CD14-positive monocyte (primary cell): ENCODE data around the gene ANKEF1. TPM values are rescaled to one million over a fixed set of nuclear protein-coding genes. Genes with fewer than 3 reads are reported as not detected.
"Not testable (repeated sequence)": the region's sequence is repeated elsewhere in the genome, so short reads cannot be mapped to it uniquely, and the experiment has no call there.

Experiments
- DNase-seq, 3 donors: peaks; one replicate each; pipeline ENCODE4 v3.0.0-alpha.2; 2011 to 2022
- H2AFZ ChIP-seq: 2 replicates; pipeline ENCODE4 v1.6.0; 2012; ENCODE audit warnings: mild to moderate bottlenecking, low read depth, low read length, inconsistent platforms; ENCODE audit not compliant: insufficient read depth, poor library complexity, severe bottlenecking
- H3K27ac ChIP-seq, 2 donors: 1 replicate in 1 of 2; 2 replicates in 1 of 2; pipeline ENCODE4 v1.5.1; 2012 to 2013; ENCODE audit warnings: low read length in 2 of 2, control low read depth in 1 of 2, inconsistent platforms in 1 of 2, low read depth in 1 of 2, mild to moderate bottlenecking in 1 of 2
- H3K27me3 ChIP-seq, 2 donors: one replicate each; pipeline versions ENCODE4 v1.6.0 to v1.6.1; 2011 to 2013; ENCODE audit warnings: low read length in 2 of 2; ENCODE audit not compliant: control insufficient read depth in 2 of 2, insufficient read depth in 2 of 2
- H3K36me3 ChIP-seq, 2 donors: replicated peaks in 1 of 2; 1 replicate in 1 of 2; 2 replicates in 1 of 2; pipeline versions ENCODE4 v1.5.1 to v1.6.1; 2012 to 2013; ENCODE audit warnings: low read length in 2 of 2, control low read depth in 1 of 2, inconsistent platforms in 1 of 2, mild to moderate bottlenecking in 1 of 2; ENCODE audit not compliant: insufficient read depth in 2 of 2, control insufficient read depth in 1 of 2
- H3K4me1 ChIP-seq, 2 donors: 1 replicate in 1 of 2; 2 replicates in 1 of 2; pipeline versions ENCODE4 v1.5.1 to v1.6.1; 2012 to 2013; ENCODE audit warnings: low read length in 2 of 2, control low read depth in 1 of 2, inconsistent platforms in 1 of 2, mild to moderate bottlenecking in 1 of 2, moderate library complexity in 1 of 2; ENCODE audit not compliant: insufficient read depth in 2 of 2, control insufficient read depth in 1 of 2
- H3K4me2 ChIP-seq: replicated peaks from 2 replicates; pipeline ENCODE3; 2012; ENCODE audit warnings: low read length, moderate library complexity, mild to moderate bottlenecking; ENCODE audit not compliant: poor library complexity, severe bottlenecking; ENCODE audit errors: extremely low read depth
- H3K4me3 ChIP-seq, 3 experiments: fragments of 200-600 bp in 1 of 3; sonication (generic) in 1 of 3; replicated peaks in 1 of 3; 1 replicate in 2 of 3; 2 replicates in 1 of 3; pipeline ENCODE4 v1.5.1; 2011 to 2013; ENCODE audit warnings: low read length in 3 of 3, mild to moderate bottlenecking in 3 of 3, control low read depth in 2 of 3, low read depth in 2 of 3, inconsistent platforms in 1 of 3, moderate library complexity in 1 of 3
- H3K79me2 ChIP-seq: 2 replicates; pipeline ENCODE4 v1.6.0; 2012; ENCODE audit warnings: mild to moderate bottlenecking, control low read depth, inconsistent platforms, low read length, moderate library complexity; ENCODE audit not compliant: insufficient read depth
- H3K9ac ChIP-seq: 2 replicates; pipeline ENCODE4 v1.6.0; 2017; ENCODE audit warnings: low read length, mild to moderate bottlenecking; ENCODE audit not compliant: insufficient read depth, poor library complexity, severe bottlenecking
- H3K9me3 ChIP-seq, 2 donors: replicated peaks in 1 of 2; 1 replicate in 1 of 2; 2 replicates in 1 of 2; pipeline versions ENCODE4 v1.5.1 to v1.6.1; 2012 to 2013; ENCODE audit warnings: low read length in 2 of 2, control low read depth in 1 of 2; ENCODE audit not compliant: control insufficient read depth in 1 of 2, insufficient read depth in 1 of 2
- H4K20me1 ChIP-seq: 2 replicates; pipeline ENCODE4 v1.6.0; 2012; ENCODE audit warnings: mild to moderate bottlenecking, low read length, control low read depth, moderate library complexity; ENCODE audit not compliant: insufficient read depth
- H3K27ac Mint-ChIP-seq, 7 donors: one replicate each; pipeline ENCODE4 v1.8.0; 2020; ENCODE audit warnings: mild to moderate bottlenecking in 7 of 7, mixed read lengths in 7 of 7, moderate library complexity in 6 of 7, inconsistent platforms in 2 of 7
- H3K27me3 Mint-ChIP-seq, 3 donors: one replicate each; pipeline ENCODE4 v1.8.0; 2021 to 2022; ENCODE audit warnings: low read depth in 3 of 3, mild to moderate bottlenecking in 3 of 3, mixed read lengths in 3 of 3, moderate library complexity in 3 of 3, inconsistent platforms in 1 of 3
- H3K36me3 Mint-ChIP-seq, 2 donors: one replicate each; pipeline ENCODE4 v1.8.0; 2020; ENCODE audit warnings: mixed read lengths in 2 of 2, inconsistent platforms in 1 of 2, mild to moderate bottlenecking in 1 of 2
- H3K4me1 Mint-ChIP-seq: one replicate; pipeline ENCODE4 v1.8.0; 2020; ENCODE audit warnings: mild to moderate bottlenecking, mixed read lengths
- H3K4me3 Mint-ChIP-seq, 2 donors: one replicate each; pipeline ENCODE4 v1.8.0; 2020; ENCODE audit warnings: mild to moderate bottlenecking in 2 of 2, mixed read lengths in 2 of 2, moderate library complexity in 1 of 2
- H3K9me3 Mint-ChIP-seq, 7 donors: one replicate each; pipeline ENCODE4 v1.8.0; 2020 to 2022; ENCODE audit warnings: mixed read lengths in 7 of 7, mild to moderate bottlenecking in 6 of 7, moderate library complexity in 6 of 7, inconsistent platforms in 2 of 7
- CTCF ChIP-seq: fragments of 200-600 bp; IDR thresholded peaks from one replicate; pipeline ENCODE4 v1.8.0; 2022; ENCODE audit warnings: antibody characterized with exemption, mild to moderate bottlenecking
- WGBS: methylation state at CpG from one replicate; pipeline ENCODE4 v1.1.5; 2013; ENCODE audit warnings: missing lambda C conversion rate; ENCODE audit not compliant: insufficient coverage; 5-methylcytosine and 5-hydroxymethylcytosine counted together
- intact Hi-C, 2 donors: fragments of 100-400 bp; cut with micrococcal nuclease; formaldehyde crosslinking; loops; one replicate each; pipeline versions ENCODE4 v1.15.0 to v1.15.1; 2023
- polyA plus RNA-seq, 3 donors: library from polyadenylated mRNA; depleted of rRNA in 1 of 3; unstranded in 2 of 3; stranded (reverse) in 1 of 3; fragments of 300-500 nt in 2 of 3; fragments of >200 nt in 1 of 3; fragmentation: Illumina TruSeq in 2 of 3; gene quantifications; 1 replicate in 2 of 3; 2 replicates in 1 of 3; pipeline ENCODE4 v1.2.3, GENCODE V29; 2012 to 2021

Gene ANKEF1
- polyA plus RNA-seq, 3 donors, result 0.03 to 0.15 (median 0.10) TPM

GRCh38 chr20:10022625-10023024 is 12.2 kb upstream of the ANKEF1 start:
- H3K9me3 Mint-ChIP-seq, result peaks cover 0 to 2% (median 0%) of the 10 kb centered on the region in 7 donors
- intact Hi-C loops, result no loop called here
- Histone ChIP-seq H3K79me2 (no peaks in the 10 kb centered on the region), H2AFZ (no peak overlapping the region), H3K27me3 (no peaks in the 10 kb centered on the region), H3K27ac (no peak overlapping the region), H3K4me1 (no peaks in the 10 kb centered on the region), H4K20me1 (no peaks in the 10 kb centered on the region), H3K9me3 (no peaks in the 10 kb centered on the region), H3K36me3 (no peaks in the 10 kb centered on the region), H3K4me2 (no peak overlapping the region), H3K4me3 (no peak overlapping the region), H3K9ac (no peak overlapping the region)
- no peaks in the 10 kb centered on the region for H3K27me3 Mint-ChIP-seq
- no peak for DNase-seq
- no peak overlapping the region for H3K4me3 Mint-ChIP-seq
- H3K36me3 Mint-ChIP-seq, result no peaks in the 10 kb centered on the region
- no peaks in the 10 kb centered on the region for H3K4me1 Mint-ChIP-seq
- no peak for TF ChIP-seq CTCF
- 29% methylated on average over 1 of the region's 2 CpGs for WGBS
- no peak overlapping the region for H3K27ac Mint-ChIP-seq

GRCh38 chr20:10023911-10024310 is 10.9 kb upstream of the ANKEF1 start:
- TF ChIP-seq CTCF, result no peak
- H3K4me2 ChIP-seq, result no peak overlapping the region
- WGBS, result no CpG with 5 or more reads among the region's 2 CpGs
- Mint-ChIP-seq H3K36me3 (no peaks in the 10 kb centered on the region), H3K4me3 (no peak overlapping the region), H3K4me1 (no peaks in the 10 kb centered on the region), H3K27me3 (peaks cover 0 to 4% (median 0%) of the 10 kb centered on the region in 3 donors), H3K27ac (no peak overlapping the region), H3K9me3 (peaks cover 0 to 2% (median 0%) of the 10 kb centered on the region in 7 donors)
- H3K27me3 ChIP-seq, result no peaks in the 10 kb centered on the region
- H3K9me3 ChIP-seq, result no peaks in the 10 kb centered on the region
- H3K79me2 ChIP-seq, result no peaks in the 10 kb centered on the region
- no peaks in the 10 kb centered on the region for H3K4me1 ChIP-seq
- H3K4me3 ChIP-seq, result no peak overlapping the region
- H3K36me3 ChIP-seq, result no peaks in the 10 kb centered on the region
- no peak overlapping the region for H3K27ac ChIP-seq
- no peaks in the 10 kb centered on the region for H4K20me1 ChIP-seq
- no peak for DNase-seq
- H2AFZ ChIP-seq, result no peak overlapping the region
- intact Hi-C loops, result no loop called here
- no peak overlapping the region for H3K9ac ChIP-seq

GRCh38 chr20:10031451-10032215 is 3.2 kb upstream of the ANKEF1 start:
- H3K4me1 ChIP-seq, H3K27me3 Mint-ChIP-seq, H2AFZ ChIP-seq, H3K27me3 ChIP-seq, H3K36me3 Mint-ChIP-seq, H3K4me3 Mint-ChIP-seq, H3K4me1 Mint-ChIP-seq, H3K9ac ChIP-seq, H3K36me3 ChIP-seq, H3K27ac ChIP-seq, H3K4me3 ChIP-seq, intact Hi-C loops, H4K20me1 ChIP-seq, H3K79me2 ChIP-seq, DNase-seq, H3K9me3 ChIP-seq, H3K27ac Mint-ChIP-seq, H3K9me3 Mint-ChIP-seq, H3K4me2 ChIP-seq: not testable (repeated sequence)
- 92% methylated on average over 15 of the region's 47 CpGs for WGBS
